Neuronal stem cell (in vitro differentiated cells): ENCODE measurements around the gene ZBTB12.

ENCODE experiments used
- DNase-seq: peaks from one replicate; pipeline ENCODE4 v3.0.0-alpha.2; 2013; ENCODE audit warnings: low spot score
- H2AFZ ChIP-seq: one replicate; pipeline ENCODE4 v1.6.1; 2013; ENCODE audit warnings: mild to moderate bottlenecking, low read length, inconsistent platforms
- H2AK5ac ChIP-seq: 2 replicates; pipeline ENCODE4 v1.6.1; 2013; ENCODE audit warnings: low read depth, mild to moderate bottlenecking, inconsistent platforms, low read length, moderate library complexity, mixed read lengths
- H2BK120ac ChIP-seq: 2 replicates; pipeline ENCODE4 v1.6.1; 2013; ENCODE audit warnings: low read depth, mild to moderate bottlenecking, inconsistent platforms, low read length, moderate library complexity, mixed read lengths
- H2BK12ac ChIP-seq: one replicate; pipeline ENCODE4 v1.6.1; 2013; ENCODE audit warnings: low read length, inconsistent platforms
- H2BK15ac ChIP-seq: 2 replicates; pipeline ENCODE4 v1.6.1; 2013; ENCODE audit warnings: mild to moderate bottlenecking, low read length, inconsistent platforms, mixed read lengths
- H2BK5ac ChIP-seq: one replicate; pipeline ENCODE4 v1.6.1; 2013; ENCODE audit warnings: inconsistent platforms, mild to moderate bottlenecking, low read length, moderate library complexity
- H3K14ac ChIP-seq: one replicate; pipeline ENCODE4 v1.6.1; 2013; ENCODE audit warnings: low read length, inconsistent platforms
- H3K18ac ChIP-seq: 2 replicates; pipeline ENCODE4 v1.6.1; 2013; ENCODE audit warnings: low read length, inconsistent platforms
- H3K23ac ChIP-seq: 2 replicates; pipeline ENCODE4 v1.6.1; 2013; ENCODE audit warnings: low read depth, mild to moderate bottlenecking, mixed read lengths, low read length, inconsistent platforms; ENCODE audit not compliant: poor library complexity
- H3K27ac ChIP-seq: replicated peaks from 3 replicates; pipeline ENCODE4 v1.5.1; 2013; ENCODE audit warnings: low read length, inconsistent platforms
- H3K27me3 ChIP-seq, 3 experiments: 2 replicates each; pipeline ENCODE4 v1.6.1; 2013; ENCODE audit warnings: low read length in 3 of 3, mild to moderate bottlenecking in 2 of 3, inconsistent platforms in 1 of 3, low read depth in 1 of 3, mixed read lengths in 1 of 3, moderate library complexity in 1 of 3; ENCODE audit not compliant: control insufficient read depth in 3 of 3, insufficient read depth in 3 of 3
- H3K36me3 ChIP-seq, 2 donors: replicated peaks in 1 of 2; 2 replicates each; pipeline ENCODE4 v1.6.1; 2013; ENCODE audit warnings: low read length in 2 of 2; ENCODE audit not compliant: control insufficient read depth in 2 of 2, insufficient read depth in 2 of 2
- H3K4ac ChIP-seq: 2 replicates; pipeline ENCODE4 v1.6.1; 2013; ENCODE audit warnings: inconsistent platforms, mild to moderate bottlenecking, low read length, moderate library complexity
- H3K4me1 ChIP-seq, 2 donors: 1 replicate in 1 of 2; 2 replicates in 1 of 2; pipeline ENCODE4 v1.6.1; 2013; ENCODE audit warnings: low read length in 2 of 2, low read depth in 1 of 2; ENCODE audit not compliant: control insufficient read depth in 2 of 2, insufficient read depth in 1 of 2
- H3K4me2 ChIP-seq: one replicate; pipeline ENCODE4 v1.6.1; 2013; ENCODE audit warnings: mild to moderate bottlenecking, low read length, inconsistent platforms; ENCODE audit not compliant: insufficient read depth, poor library complexity, severe bottlenecking
- H3K4me3 ChIP-seq, 2 donors: 2 replicates each; pipeline ENCODE4 v1.5.1; 2013; ENCODE audit warnings: low read length in 2 of 2, mild to moderate bottlenecking in 2 of 2, inconsistent platforms in 1 of 2, moderate library complexity in 1 of 2
- H3K79me1 ChIP-seq: one replicate; pipeline ENCODE4 v1.6.1; 2013; ENCODE audit warnings: low read depth, mild to moderate bottlenecking, inconsistent platforms, low read length, moderate library complexity
- H3K9ac ChIP-seq: one replicate; pipeline ENCODE4 v1.6.1; 2013; ENCODE audit warnings: mild to moderate bottlenecking, low read depth, low read length, inconsistent platforms; ENCODE audit not compliant: poor library complexity
- H3K9me3 ChIP-seq, 2 donors: replicated peaks in 1 of 2; 2 replicates each; pipeline versions ENCODE3 to v1.6.1; 2013; ENCODE audit warnings: low read length in 2 of 2, mild to moderate bottlenecking in 2 of 2, inconsistent platforms in 1 of 2, low read depth in 1 of 2, mixed read lengths in 1 of 2, moderate library complexity in 1 of 2; ENCODE audit not compliant: control insufficient read depth in 2 of 2, insufficient read depth in 1 of 2
- H4K8ac ChIP-seq: one replicate; pipeline ENCODE4 v1.6.1; 2013; ENCODE audit warnings: low read depth, mild to moderate bottlenecking, inconsistent platforms, low read length, moderate library complexity
- H4K91ac ChIP-seq: one replicate; pipeline ENCODE4 v1.6.1; 2013; ENCODE audit warnings: low read length, low read depth, mild to moderate bottlenecking, inconsistent platforms; ENCODE audit not compliant: poor library complexity
- WGBS, 2 donors: extraction: QIAGEN DNeasy Blood & Tissue Kit; methylation state at CpG; one replicate each; pipeline ENCODE4 v1.1.7; 2013; ENCODE audit warnings: missing lambda C conversion rate in 2 of 2, mixed read lengths in 1 of 2; ENCODE audit not compliant: insufficient read length in 2 of 2, insufficient replicate concordance in 1 of 2; ENCODE audit errors: extremely low coverage in 2 of 2; 5-methylcytosine and 5-hydroxymethylcytosine counted together

The ZBTB12 gene

GRCh38 chr6:31945507-31946369, 43.9 kb upstream of the ZBTB12 start, which contains the start of gene CFB:
Gene CFB (plus strand): TSS chr6:31946095. CDS start chr6:31946222, 127 bp downstream.
- Histone ChIP-seq H2AFZ (peak within 1 kb of the TSS; percentile 79), H3K14ac (no peak within 1 kb of the TSS), H3K4ac (no peak within 1 kb of the TSS), H2BK120ac (no peak within 1 kb of the TSS), H3K9me3 (peaks cover 0 to 1% of the 10 kb centered on the region in 2 donors), H2BK15ac (peak within 1 kb of the TSS; percentile 33), H2BK12ac (no peak within 1 kb of the TSS), H4K91ac (no peak within 1 kb of the TSS), H3K9ac (no peak within 1 kb of the TSS), H4K8ac (no peak within 1 kb of the TSS), H3K23ac (peak within 1 kb of the TSS; percentile 92), H3K27me3 (peaks cover 0 to 13% (median 0%) of the 10 kb centered on the region in 3 experiments), H3K4me3 (peak within 1 kb of the TSS in 1 of 2 donors; percentile 25), H3K4me1 (peaks cover 4 to 16% of the 10 kb centered on the region in 2 donors), H3K79me1 (no peaks in the 10 kb centered on the region), H3K18ac (peak within 1 kb of the TSS; percentile 19), H2AK5ac (peak within 1 kb of the TSS; percentile 79), H3K4me2 (no peak within 1 kb of the TSS), H3K36me3 (peaks cover under 1 to 7% of the 10 kb centered on the region in 2 donors), H2BK5ac (peak within 1 kb of the TSS; percentile 42), H3K27ac (no peak within 1 kb of the TSS)
- WGBS, 2 donors: no CpG with 5 or more reads among the region's 11 CpGs
- DNase-seq: no peak

DNA sequence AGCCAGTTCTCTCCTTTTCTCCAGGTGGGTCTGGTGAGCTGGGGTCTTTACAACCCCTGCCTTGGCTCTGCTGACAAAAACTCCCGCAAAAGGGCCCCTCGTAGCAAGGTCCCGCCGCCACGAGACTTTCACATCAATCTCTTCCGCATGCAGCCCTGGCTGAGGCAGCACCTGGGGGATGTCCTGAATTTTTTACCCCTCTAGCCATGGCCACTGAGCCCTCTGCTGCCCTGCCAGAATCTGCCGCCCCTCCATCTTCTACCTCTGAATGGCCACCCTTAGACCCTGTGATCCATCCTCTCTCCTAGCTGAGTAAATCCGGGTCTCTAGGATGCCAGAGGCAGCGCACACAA, 43.2 kb upstream of the ZBTB12 start:
- Histone ChIP-seq H3K18ac (no peak overlapping the region), H3K4me3 (no peak overlapping the region), H3K4me1 (peaks cover 4 to 18% of the 10 kb centered on the region in 2 donors), H3K36me3 (peaks cover 0 to under 1% of the 10 kb centered on the region in 2 donors), H2BK12ac (no peak overlapping the region), H3K79me1 (no peaks in the 10 kb centered on the region), H3K23ac (no peak overlapping the region), H2BK5ac (no peak overlapping the region), H2BK15ac (peak overlapping the region; percentile 16), H3K27ac (no peak overlapping the region), H3K4me2 (no peak overlapping the region), H4K8ac (no peak overlapping the region), H3K27me3 (peaks cover 0 to 15% (median 0%) of the 10 kb centered on the region in 3 experiments), H3K14ac (no peak overlapping the region), H3K9me3 (peaks cover 0 to 1% of the 10 kb centered on the region in 2 donors), H4K91ac (no peak overlapping the region), H2BK120ac (no peak overlapping the region), H3K4ac (no peak overlapping the region), H3K9ac (no peak overlapping the region), H2AFZ (peak overlapping the region; percentile 79), H2AK5ac (peak overlapping the region; percentile 49)
- WGBS, 2 donors: no CpG with 5 or more reads among the region's 9 CpGs
- no peak for DNase-seq

- no peaks in the 10 kb centered on the region for H3K36me3 ChIP-seq
- H3K4me1 ChIP-seq: peaks cover 4 to 18% of the 10 kb centered on the region in 2 donors
- H3K79me1 ChIP-seq: no peaks in the 10 kb centered on the region
- no peak overlapping the region for H3K27ac ChIP-seq
- H3K18ac ChIP-seq: no peak overlapping the region
- peak overlapping the region; percentile 26 for H2AK5ac ChIP-seq
- H2BK120ac ChIP-seq: no peak overlapping the region
- WGBS, 2 donors: no CpG with 5 or more reads among the region's 3 CpGs
- no peak overlapping the region for H2BK5ac ChIP-seq
- peaks cover 0 to 15% (median 0%) of the 10 kb centered on the region in 3 experiments for H3K27me3 ChIP-seq
- peaks cover 0 to 1% of the 10 kb centered on the region in 2 donors for H3K9me3 ChIP-seq
- no peak overlapping the region for H4K91ac ChIP-seq
- H3K4ac ChIP-seq: no peak overlapping the region
- no peak for DNase-seq
- no peak overlapping the region for H2BK15ac ChIP-seq
- H3K9ac ChIP-seq: no peak overlapping the region
- no peak overlapping the region for H3K4me2 ChIP-seq
- no peak overlapping the region for H2AFZ ChIP-seq
- no peak overlapping the region for H4K8ac ChIP-seq
- no peak overlapping the region for H3K23ac ChIP-seq
- no peak overlapping the region for H3K4me3 ChIP-seq
- no peak overlapping the region for H3K14ac ChIP-seq
- no peak overlapping the region for H2BK12ac ChIP-seq
Measured at GRCh38 chr6:31943742-31944141, 41.9 kb upstream of the ZBTB12 start.

GRCh38 chr6:31940256-31940664, 38.4 kb upstream of the ZBTB12 start:
- Histone ChIP-seq H3K4me2 (no peak overlapping the region), H3K27ac (no peak overlapping the region), H3K79me1 (no peaks in the 10 kb centered on the region), H4K8ac (no peak overlapping the region), H4K91ac (no peak overlapping the region), H2BK12ac (no peak overlapping the region), H3K4me1 (peaks cover 0 to 5% of the 10 kb centered on the region in 2 donors), H3K9ac (no peak overlapping the region), H3K27me3 (peaks cover 0 to 22% (median 0%) of the 10 kb centered on the region in 3 experiments), H2BK5ac (no peak overlapping the region), H3K4ac (no peak overlapping the region), H2AK5ac (no peak overlapping the region), H2BK120ac (no peak overlapping the region), H3K4me3 (no peak overlapping the region), H3K9me3 (no peaks in the 10 kb centered on the region), H3K14ac (no peak overlapping the region), H3K18ac (no peak overlapping the region), H2BK15ac (no peak overlapping the region), H3K23ac (no peak overlapping the region), H3K36me3 (no peaks in the 10 kb centered on the region), H2AFZ (peak overlapping the region; percentile 80)
- DNase-seq: no peak
- no CpG with 5 or more reads among the region's 6 CpGs for WGBS, 2 donors
